Memory B cell (primary cell): ENCODE data around the gene TM7SF3.
A peak's percentile ranks its signal among the peaks of the same experiment; 100 is the strongest.
"Not testable (repeated sequence)": the region's sequence is repeated elsewhere in the genome, so short reads cannot be mapped to it uniquely, and the experiment has no call there.

Source experiments
- ATAC-seq: fragments of 150-1000 bp; cut with Tn5 transposase; 2 replicates; pipeline ENCODE4 v1.10.0; 2021; ENCODE audit warnings: low read depth, mild to moderate bottlenecking, moderate library complexity
- DNase-seq, 2 donors: peaks; one replicate each; pipeline ENCODE4 v3.0.0; 2022; ENCODE audit warnings: low spot score in 2 of 2
- H3K27ac Mint-ChIP-seq: one replicate; pipeline ENCODE4 v1.8.0; 2022; ENCODE audit warnings: mild to moderate bottlenecking, moderate library complexity, mixed read lengths
- H3K27me3 Mint-ChIP-seq: one replicate; pipeline ENCODE4 v1.8.0; 2022; ENCODE audit warnings: mixed read lengths
- H3K36me3 Mint-ChIP-seq: one replicate; pipeline ENCODE4 v1.8.0; 2022; ENCODE audit warnings: mild to moderate bottlenecking, mixed read lengths
- H3K4me1 Mint-ChIP-seq: one replicate; pipeline ENCODE4 v1.8.0; 2022; ENCODE audit warnings: mixed read lengths
- H3K4me3 Mint-ChIP-seq: one replicate; pipeline ENCODE4 v1.8.0; 2022; ENCODE audit warnings: mild to moderate bottlenecking, moderate library complexity, mixed read lengths
- H3K9me3 Mint-ChIP-seq: one replicate; pipeline ENCODE4 v1.8.0; 2022; ENCODE audit warnings: mixed read lengths

The TM7SF3 gene

GRCh38 chr12:27031531-27031930 is 17.3 kb upstream of the TM7SF3 start:
- H3K9me3 Mint-ChIP-seq = no peaks in the 10 kb centered on the region

GRCh38 chr12:27026257-27026656 is 12.1 kb upstream of the TM7SF3 start:
- Mint-ChIP-seq H3K27ac (no peak overlapping the region), H3K4me3 (no peak overlapping the region), H3K27me3 (no peaks in the 10 kb centered on the region), H3K9me3 (no peaks in the 10 kb centered on the region), H3K36me3 (peaks cover 16% of the 10 kb centered on the region), H3K4me1 (peaks cover 16% of the 10 kb centered on the region)
- DNase-seq (no peak), ATAC-seq (no peak)

More at GRCh38 chr12:27031531-27031930, 17.3 kb upstream of the TM7SF3 start:
- no peaks in the 10 kb centered on the region for H3K4me1 Mint-ChIP-seq
- H3K36me3 Mint-ChIP-seq = peaks cover 33% of the 10 kb centered on the region
- H3K27ac Mint-ChIP-seq = no peak overlapping the region
- no peaks in the 10 kb centered on the region for H3K27me3 Mint-ChIP-seq
- H3K4me3 Mint-ChIP-seq = no peak overlapping the region
- ATAC-seq = no peak
- no peak for DNase-seq

GRCh38 chr12:27025116-27025515 is 10.9 kb upstream of the TM7SF3 start:
- H3K4me3 Mint-ChIP-seq = no peak overlapping the region
- H3K27ac Mint-ChIP-seq = no peak overlapping the region
- ATAC-seq = no peak
- DNase-seq = no peak
- H3K27me3 Mint-ChIP-seq = no peaks in the 10 kb centered on the region
- H3K4me1 Mint-ChIP-seq = peaks cover 16% of the 10 kb centered on the region
- H3K9me3 Mint-ChIP-seq = no peaks in the 10 kb centered on the region
- H3K36me3 Mint-ChIP-seq = peaks cover 11% of the 10 kb centered on the region

GRCh38 chr12:27024291-27024690 is 10.1 kb upstream of the TM7SF3 start:
- ATAC-seq = no peak
- no peak for DNase-seq
- Mint-ChIP-seq H3K27ac (no peak overlapping the region), H3K4me1 (peaks cover 16% of the 10 kb centered on the region), H3K36me3 (peaks cover 8% of the 10 kb centered on the region), H3K9me3 (no peaks in the 10 kb centered on the region), H3K27me3 (no peaks in the 10 kb centered on the region), H3K4me3 (peak overlapping the region; percentile 34)

- DNase-seq = no peak
- ATAC-seq = no peak
- H3K27me3 Mint-ChIP-seq = no peaks in the 10 kb centered on the region
- H3K4me1 Mint-ChIP-seq = peaks cover 18% of the 10 kb centered on the region
- H3K9me3 Mint-ChIP-seq = no peaks in the 10 kb centered on the region
- no peak overlapping the region for H3K27ac Mint-ChIP-seq
- peaks cover 2% of the 10 kb centered on the region for H3K36me3 Mint-ChIP-seq
- H3K4me3 Mint-ChIP-seq = no peak overlapping the region
Measured at GRCh38 chr12:27020761-27021160, 6.6 kb upstream of the TM7SF3 start.

- DNase-seq (no peak), ATAC-seq (no peak)
- Mint-ChIP-seq H3K27me3 (no peaks in the 10 kb centered on the region), H3K4me1 (peaks cover 17% of the 10 kb centered on the region), H3K27ac (no peak overlapping the region), H3K36me3 (peaks cover 2% of the 10 kb centered on the region), H3K9me3 (no peaks in the 10 kb centered on the region), H3K4me3 (no peak overlapping the region)
Measured at GRCh38 chr12:27018037-27018436, 3.9 kb upstream of the TM7SF3 start.

- peaks cover 15% of the 10 kb centered on the region for H3K4me1 Mint-ChIP-seq
- not testable (repeated sequence) for ATAC-seq, H3K27me3 Mint-ChIP-seq, H3K4me3 Mint-ChIP-seq, H3K36me3 Mint-ChIP-seq, DNase-seq, H3K9me3 Mint-ChIP-seq, H3K27ac Mint-ChIP-seq
Measured at GRCh38 chr12:27017163-27017823, 3.1 kb upstream of the TM7SF3 start.

- peak in 1 of 2 donors; percentile 37 for DNase-seq
Measured at GRCh38 chr12:27015730-27016076, 1.5 kb upstream of the TM7SF3 start.

GRCh38 chr12:27014859-27015729 is 910 bp upstream of the TM7SF3 start:
- Mint-ChIP-seq H3K27ac (peak overlapping the region; percentile 98), H3K4me1 (peaks cover 25% of the 10 kb centered on the region), H3K4me3 (peak overlapping the region; percentile 90), H3K36me3 (peaks cover 2% of the 10 kb centered on the region), H3K9me3 (no peaks in the 10 kb centered on the region), H3K27me3 (no peaks in the 10 kb centered on the region)
- ATAC-seq = no peak
- DNase-seq = no peak

More at GRCh38 chr12:27015730-27016076, 1.5 kb upstream of the TM7SF3 start:
- Mint-ChIP-seq H3K27ac (peak overlapping the region; percentile 98), H3K27me3 (no peaks in the 10 kb centered on the region), H3K4me1 (peaks cover 21% of the 10 kb centered on the region), H3K36me3 (peaks cover 2% of the 10 kb centered on the region), H3K9me3 (no peaks in the 10 kb centered on the region), H3K4me3 (no peak overlapping the region)
- no peak for ATAC-seq

- no peak for DNase-seq
- H3K9me3 Mint-ChIP-seq = no peaks in the 10 kb centered on the region
- H3K4me1 Mint-ChIP-seq = peaks cover 29% of the 10 kb centered on the region
Measured at GRCh38 chr12:27013611-27014084, 536 bp downstream of the TM7SF3 start.

GRCh38 chr12:27012982-27013255 is 1.3 kb downstream of the TM7SF3 start:
- Mint-ChIP-seq H3K4me3 (no peak overlapping the region), H3K27ac (no peak overlapping the region), H3K9me3 (no peaks in the 10 kb centered on the region), H3K4me1 (peaks cover 36% of the 10 kb centered on the region), H3K36me3 (peaks cover 2% of the 10 kb centered on the region), H3K27me3 (no peaks in the 10 kb centered on the region)
- DNase-seq (no peak), ATAC-seq (no peak)

More at GRCh38 chr12:27013611-27014084, 536 bp downstream of the TM7SF3 start:
- H3K27ac Mint-ChIP-seq = peak overlapping the region; percentile 98
- no peak for ATAC-seq
- H3K4me3 Mint-ChIP-seq = peak overlapping the region; percentile 90
- H3K27me3 Mint-ChIP-seq = no peaks in the 10 kb centered on the region
- peaks cover 2% of the 10 kb centered on the region for H3K36me3 Mint-ChIP-seq

GRCh38 chr12:27012239-27012981 is 1.8 kb downstream of the TM7SF3 start:
- DNase-seq (no peak), ATAC-seq (no peak)
- Mint-ChIP-seq H3K9me3 (no peaks in the 10 kb centered on the region), H3K36me3 (peaks cover 2% of the 10 kb centered on the region), H3K27ac (no peak overlapping the region), H3K4me3 (no peak overlapping the region), H3K4me1 (peaks cover 37% of the 10 kb centered on the region), H3K27me3 (no peaks in the 10 kb centered on the region)

GRCh38 chr12:27009881-27010301 is 4.3 kb downstream of the TM7SF3 start:
- no peak overlapping the region for H3K4me3 Mint-ChIP-seq
- H3K9me3 Mint-ChIP-seq = no peaks in the 10 kb centered on the region
- H3K4me1 Mint-ChIP-seq = peaks cover 32% of the 10 kb centered on the region
- DNase-seq (no peak), ATAC-seq (no peak)
- peaks cover 2% of the 10 kb centered on the region for H3K36me3 Mint-ChIP-seq
- peak overlapping the region; percentile 17 for H3K27ac Mint-ChIP-seq
- no peaks in the 10 kb centered on the region for H3K27me3 Mint-ChIP-seq

- H3K27me3 Mint-ChIP-seq = no peaks in the 10 kb centered on the region
- H3K27ac Mint-ChIP-seq = peak overlapping the region; percentile 51
- no peaks in the 10 kb centered on the region for H3K9me3 Mint-ChIP-seq
- no peak for DNase-seq
- peaks cover 2% of the 10 kb centered on the region for H3K36me3 Mint-ChIP-seq
- peak; percentile 59 for ATAC-seq
- H3K4me1 Mint-ChIP-seq = peaks cover 38% of the 10 kb centered on the region
- H3K4me3 Mint-ChIP-seq = no peak overlapping the region
Measured at GRCh38 chr12:27008081-27008480, 6.1 kb downstream of the TM7SF3 start.
